ENCODE measurements around the gene KSR2. TPM values are rescaled to one million over a fixed set of nuclear protein-coding genes. Genes with fewer than 3 reads are reported as not detected.

Gene KSR2
- total and polyA plus RNA-seq, 4 donors, result 0.09 to 1.8 (median 0.37) TPM

DNA sequence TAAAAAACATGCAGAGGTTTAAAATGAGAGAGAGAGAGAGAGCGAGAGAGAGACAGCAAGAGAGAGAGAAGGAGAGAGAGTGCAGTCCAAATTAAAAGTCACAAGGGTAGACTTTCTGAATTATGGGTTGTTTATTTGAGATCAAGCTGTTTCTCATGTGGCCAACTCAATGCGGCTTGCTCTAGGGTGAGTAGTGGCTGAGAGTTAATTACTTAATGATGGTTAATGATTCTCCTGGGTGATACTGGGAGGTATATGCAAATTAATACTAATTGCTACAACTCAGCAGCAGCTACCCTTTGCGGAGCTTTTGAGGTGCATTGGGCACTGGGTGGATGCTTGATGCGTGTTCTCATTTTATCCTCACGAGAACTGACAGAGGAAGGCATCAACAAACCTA, 485.3 kb downstream of the KSR2 start:
- H3K9ac ChIP-seq (ENCODE audit: insufficient read depth in 1 of 2, low read length in 2 of 2), result no peak overlapping the region

DNA sequence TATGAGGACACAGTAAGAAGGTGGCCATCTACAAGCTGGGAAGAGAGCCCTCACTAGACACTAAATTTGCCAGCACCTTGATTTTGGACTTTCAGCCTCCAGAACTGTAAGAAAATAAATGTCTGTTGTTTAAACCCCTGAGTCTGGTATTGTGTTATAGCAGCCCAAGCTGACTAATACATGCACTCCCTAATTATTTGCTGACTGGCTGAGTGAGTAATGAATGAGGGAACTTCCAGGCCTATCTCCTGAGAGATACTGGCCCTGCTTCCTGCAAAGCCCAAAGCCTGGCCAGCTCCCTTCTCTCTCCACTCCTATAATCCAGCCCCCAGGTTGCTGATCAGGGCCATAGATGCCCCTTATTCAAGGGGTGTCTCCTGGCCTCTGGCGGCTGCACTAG, 487.3 kb downstream of the KSR2 start:
- no peaks in the 10 kb centered on the region for H3K4me1 ChIP-seq (ENCODE audit: control insufficient read depth in 5 of 5, insufficient read depth in 5 of 5, low read length in 5 of 5)
- no peak overlapping the region for H3K4me3 ChIP-seq
- ATAC-seq (ENCODE audit: insufficient read depth, low FRiP score) (no peak), DNase-seq (no peak)
- H3K36me3 ChIP-seq (ENCODE audit: control insufficient read depth in 4 of 4, insufficient read depth in 4 of 4, low read length in 4 of 4), result no peaks in the 10 kb centered on the region
- H3K9ac ChIP-seq (ENCODE audit: insufficient read depth in 1 of 2, low read length in 2 of 2), result no peak overlapping the region
- H3K27me3 ChIP-seq (ENCODE audit: control insufficient read depth in 3 of 3, insufficient read depth in 3 of 3, low read length in 2 of 3), result peaks cover 0 to 2% (median 2%) of the 10 kb centered on the region in 3 donors
- no peak for TF ChIP-seq CTCF (IDR thresholded peaks at IDR 0.05; ENCODE audit: control extremely low read depth, extremely low read depth)
- H3K9me3 ChIP-seq (ENCODE audit: control insufficient read depth in 4 of 4, insufficient read depth in 3 of 4, low read length in 3 of 4), result peaks cover 0 to 5% (median 0%) of the 10 kb centered on the region in 4 donors
- no peak overlapping the region for H3K27ac ChIP-seq (ENCODE audit: low read depth in 1 of 2, low read length in 1 of 2)
- WGBS, 2 donors, result 93 to 95% methylated on average over 1 of the region's 1 CpG

More for the DNA sequence above, 485.3 kb downstream of the KSR2 start:
- no peak overlapping the region for H3K27ac ChIP-seq (ENCODE audit: low read depth in 1 of 2, low read length in 1 of 2)
- DNase-seq (no peak), ATAC-seq (ENCODE audit: insufficient read depth, low FRiP score) (no peak)
- H3K36me3 ChIP-seq (ENCODE audit: control insufficient read depth in 4 of 4, insufficient read depth in 4 of 4, low read length in 4 of 4), result no peaks in the 10 kb centered on the region
- no peak overlapping the region for H3K4me3 ChIP-seq
- no peaks in the 10 kb centered on the region for H3K4me1 ChIP-seq (ENCODE audit: control insufficient read depth in 5 of 5, insufficient read depth in 5 of 5, low read length in 5 of 5)
- H3K9me3 ChIP-seq (ENCODE audit: control insufficient read depth in 4 of 4, insufficient read depth in 3 of 4, low read length in 3 of 4), result peaks cover 0 to 5% (median 0%) of the 10 kb centered on the region in 4 donors
- TF ChIP-seq CTCF (IDR thresholded peaks at IDR 0.05; ENCODE audit: control extremely low read depth, extremely low read depth), result no peak
- H3K27me3 ChIP-seq (ENCODE audit: control insufficient read depth in 3 of 3, insufficient read depth in 3 of 3, low read length in 2 of 3), result peaks cover 0 to 2% (median 2%) of the 10 kb centered on the region in 3 donors
- 79 to 88% methylated on average over 5 of the region's 5 CpGs for WGBS, 2 donors

DNA sequence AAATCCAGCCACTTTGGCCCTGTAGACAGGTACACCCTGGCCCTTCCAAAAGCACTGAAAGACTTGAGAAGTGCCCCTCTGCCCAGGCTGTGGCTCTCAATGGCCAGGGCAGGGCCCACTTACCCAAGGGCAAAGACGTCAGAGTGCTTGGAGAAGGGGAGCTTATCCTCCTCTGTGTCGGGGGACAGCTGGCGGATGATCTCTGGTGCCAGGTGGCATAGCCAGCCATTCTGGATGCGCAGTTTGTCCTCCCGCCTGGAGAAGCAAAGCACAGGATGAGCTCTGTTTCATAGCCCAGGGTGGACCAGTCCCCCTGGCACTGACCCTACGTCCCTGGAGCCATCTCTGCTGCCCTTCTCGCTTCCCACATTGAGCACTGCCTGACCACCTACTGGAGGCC, 492.4 kb downstream of the KSR2 start:
- no peak overlapping the region for H3K27ac ChIP-seq (ENCODE audit: low read depth in 1 of 2, low read length in 1 of 2)
- no peaks in the 10 kb centered on the region for H3K27me3 ChIP-seq (ENCODE audit: control insufficient read depth in 3 of 3, insufficient read depth in 3 of 3, low read length in 2 of 3)
- 94 to 96% methylated on average over 7 of the region's 7 CpGs for WGBS, 2 donors
- no peak overlapping the region for H3K9ac ChIP-seq (ENCODE audit: insufficient read depth in 1 of 2, low read length in 2 of 2)
- DNase-seq (no peak), ATAC-seq (ENCODE audit: insufficient read depth, low FRiP score) (no peak)
- no peaks in the 10 kb centered on the region for H3K4me1 ChIP-seq (ENCODE audit: control insufficient read depth in 5 of 5, insufficient read depth in 5 of 5, low read length in 5 of 5)
- no peaks in the 10 kb centered on the region for H3K9me3 ChIP-seq (ENCODE audit: control insufficient read depth in 4 of 4, insufficient read depth in 3 of 4, low read length in 3 of 4)
- H3K4me3 ChIP-seq, result no peak overlapping the region
- H3K36me3 ChIP-seq (ENCODE audit: control insufficient read depth in 4 of 4, insufficient read depth in 4 of 4, low read length in 4 of 4), result no peaks in the 10 kb centered on the region
- no peak for TF ChIP-seq CTCF (IDR thresholded peaks at IDR 0.05; ENCODE audit: control extremely low read depth, extremely low read depth)

DNA sequence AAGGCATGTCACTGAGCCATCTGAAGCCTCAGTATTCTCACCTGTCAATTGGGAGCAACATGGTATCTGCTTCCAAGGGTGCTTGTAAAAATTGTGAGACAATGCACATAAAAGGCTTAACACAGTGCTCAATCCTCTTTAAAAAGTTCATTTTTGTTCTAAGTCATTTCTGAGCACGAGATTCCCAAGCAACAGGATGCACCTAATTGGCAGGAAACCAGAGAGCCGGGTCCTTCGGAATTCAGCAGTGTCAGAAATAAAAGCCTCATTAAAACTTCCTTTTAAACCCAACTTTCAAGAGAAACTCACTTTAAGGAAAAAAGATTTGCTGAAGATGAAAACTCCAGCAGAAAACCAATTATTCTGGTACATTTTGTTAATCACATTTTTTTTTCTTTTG, 494.9 kb downstream of the KSR2 start:
- Histone ChIP-seq H3K36me3 (ENCODE audit: control insufficient read depth in 4 of 4, insufficient read depth in 4 of 4, low read length in 4 of 4) (no peaks in the 10 kb centered on the region), H3K4me3 (no peak overlapping the region), H3K27me3 (ENCODE audit: control insufficient read depth in 3 of 3, insufficient read depth in 3 of 3, low read length in 2 of 3) (no peaks in the 10 kb centered on the region), H3K9me3 (ENCODE audit: control insufficient read depth in 4 of 4, insufficient read depth in 3 of 4, low read length in 3 of 4) (peaks cover 0 to 5% (median 0%) of the 10 kb centered on the region in 4 donors), H3K9ac (ENCODE audit: insufficient read depth in 1 of 2, low read length in 2 of 2) (no peak overlapping the region), H3K4me1 (ENCODE audit: control insufficient read depth in 5 of 5, insufficient read depth in 5 of 5, low read length in 5 of 5) (no peaks in the 10 kb centered on the region), H3K27ac (ENCODE audit: low read depth in 1 of 2, low read length in 1 of 2) (no peak overlapping the region)
- ATAC-seq (ENCODE audit: insufficient read depth, low FRiP score), result no peak
- WGBS, 2 donors, result 21 to 25% methylated on average over 3 of the region's 3 CpGs
- DNase-seq, result no peak
- TF ChIP-seq CTCF (IDR thresholded peaks at IDR 0.05; ENCODE audit: control extremely low read depth, extremely low read depth), result no peak
